DND-41 (cell line): ENCODE data around the gene TSHZ3.

ENCODE experiments used
- CTCF ChIP-seq: IDR thresholded peaks from 2 replicates; pipeline ENCODE4 v1.5.1; 2012; ENCODE audit warnings: borderline replicate concordance, low read length, moderate library complexity, mild to moderate bottlenecking; ENCODE audit not compliant: poor library complexity, severe bottlenecking; ENCODE audit errors: extremely low read depth
- EZH2 ChIP-seq: IDR thresholded peaks from 3 replicates; pipeline ENCODE4 v1.6.1; 2012; ENCODE audit warnings: borderline replicate concordance, low read depth, mild to moderate bottlenecking, moderate library complexity, low read length, inconsistent platforms; ENCODE audit not compliant: severe bottlenecking

- TF ChIP-seq CTCF: no peak
- TF ChIP-seq EZH2: no peak
These were observed 79.7 kb downstream of the TSHZ3 start for GRCh38 chr19:31269425-31270127.
